Mammary epithelial cell (primary cell): ENCODE measurements around the gene NUDT16L1.

Experiments used
- EZH2 ChIP-seq: IDR thresholded peaks from 2 replicates; pipeline ENCODE4 v1.6.1; 2012; ENCODE audit warnings: low read length, inconsistent platforms, borderline replicate concordance
- TF ChIP-seq, protein P1 (sequence below), 2 donors: IDR thresholded peaks in 1 of 2; conservative IDR thresholded peaks in 1 of 2; 2 replicates each; pipeline ENCODE4 v1.5.1; 2011 to 2012; ENCODE audit warnings: inconsistent platforms in 2 of 2, low read length in 2 of 2, mild to moderate bottlenecking in 2 of 2, control low read depth in 1 of 2, low read depth in 1 of 2; ENCODE audit not compliant: insufficient read depth in 1 of 2; ENCODE audit errors: extremely low read depth in 1 of 2

DNA sequence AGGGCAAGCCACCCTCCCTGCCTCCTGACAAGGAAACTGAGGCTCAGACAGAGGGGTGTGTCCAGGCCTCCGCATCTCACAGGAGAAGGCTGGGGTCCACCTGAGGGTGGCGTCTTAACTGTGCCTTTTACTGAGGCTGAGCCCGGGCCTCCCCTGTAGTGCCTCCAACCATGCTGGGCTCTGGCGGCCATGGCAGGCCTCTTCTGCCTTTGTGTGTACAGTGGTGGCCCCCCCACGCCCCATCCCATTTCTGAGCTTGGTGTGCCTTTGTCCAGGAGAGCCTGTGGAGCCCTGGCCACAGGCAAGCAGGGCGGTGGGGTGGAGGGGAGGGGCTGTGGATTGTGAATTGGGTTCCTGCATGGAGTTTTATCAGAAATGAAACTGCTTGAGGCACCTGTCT, 37.6 kb upstream of the NUDT16L1 start:
- TF ChIP-seq, protein P1, sequence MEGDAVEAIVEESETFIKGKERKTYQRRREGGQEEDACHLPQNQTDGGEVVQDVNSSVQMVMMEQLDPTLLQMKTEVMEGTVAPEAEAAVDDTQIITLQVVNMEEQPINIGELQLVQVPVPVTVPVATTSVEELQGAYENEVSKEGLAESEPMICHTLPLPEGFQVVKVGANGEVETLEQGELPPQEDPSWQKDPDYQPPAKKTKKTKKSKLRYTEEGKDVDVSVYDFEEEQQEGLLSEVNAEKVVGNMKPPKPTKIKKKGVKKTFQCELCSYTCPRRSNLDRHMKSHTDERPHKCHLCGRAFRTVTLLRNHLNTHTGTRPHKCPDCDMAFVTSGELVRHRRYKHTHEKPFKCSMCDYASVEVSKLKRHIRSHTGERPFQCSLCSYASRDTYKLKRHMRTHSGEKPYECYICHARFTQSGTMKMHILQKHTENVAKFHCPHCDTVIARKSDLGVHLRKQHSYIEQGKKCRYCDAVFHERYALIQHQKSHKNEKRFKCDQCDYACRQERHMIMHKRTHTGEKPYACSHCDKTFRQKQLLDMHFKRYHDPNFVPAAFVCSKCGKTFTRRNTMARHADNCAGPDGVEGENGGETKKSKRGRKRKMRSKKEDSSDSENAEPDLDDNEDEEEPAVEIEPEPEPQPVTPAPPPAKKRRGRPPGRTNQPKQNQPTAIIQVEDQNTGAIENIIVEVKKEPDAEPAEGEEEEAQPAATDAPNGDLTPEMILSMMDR (conservative IDR thresholded peaks at IDR 0.05 in 1 of 2, IDR thresholded peaks at IDR 0.05 in 1 of 2; ENCODE audit: extremely low read depth in 1 of 2, insufficient read depth in 1 of 2, low read depth in 1 of 2, low read length in 2 of 2) = no peak
- no peak for TF ChIP-seq EZH2
